HepG2 (cell line): ENCODE results near the gene RNPS1. TPM values are rescaled to one million over a fixed set of nuclear protein-coding genes. Genes with fewer than 3 reads are reported as not detected.

Experiments
- CAMTA2 ChIP-seq: sonication (generic); formaldehyde crosslinking; IDR thresholded peaks from 2 replicates; pipeline ENCODE4 v1.4.0; 2020; ENCODE audit warnings: mild to moderate bottlenecking, missing genetic modification reagents, borderline replicate concordance
- FOXP4 ChIP-seq: sonication (generic); formaldehyde crosslinking; IDR thresholded peaks from 2 replicates; pipeline ENCODE4 v1.4.0; 2020; ENCODE audit warnings: missing genetic modification reagents
- KLF6 ChIP-seq: IDR thresholded peaks from 2 replicates; pipeline ENCODE4 v1.8.0; 2016; ENCODE audit warnings: missing biosample characterization, missing genetic modification reagents
- MAF1 ChIP-seq: sonication (generic); formaldehyde crosslinking; IDR thresholded peaks from 2 replicates; pipeline ENCODE4 v1.5.0; 2020; ENCODE audit warnings: missing genetic modification reagents, borderline replicate concordance
- MZF1 ChIP-seq: sonication (generic); formaldehyde crosslinking; IDR thresholded peaks from 2 replicates; pipeline ENCODE4 v1.8.1; 2023; ENCODE audit warnings: mild to moderate bottlenecking, missing genetic modification reagents, borderline replicate concordance
- NR2C2 ChIP-seq: sonication (generic); formaldehyde crosslinking; IDR thresholded peaks from 2 replicates; pipeline ENCODE4 v1.4.0; 2020; ENCODE audit warnings: missing genetic modification reagents, mild to moderate bottlenecking, moderate library complexity, borderline replicate concordance
- PHF5A ChIP-seq: IDR thresholded peaks from one replicate; pipeline ENCODE4 v1.6.1; 2018; ENCODE audit warnings: low read depth, missing genetic modification reagents; ENCODE audit not compliant: unreplicated experiment
- SOX5 ChIP-seq: IDR thresholded peaks from 2 replicates; pipeline ENCODE4 v1.6.1; 2016; ENCODE audit warnings: borderline replicate concordance
- ZBTB2 ChIP-seq: sonication (generic); formaldehyde crosslinking; IDR thresholded peaks from 2 replicates; pipeline ENCODE4 v1.8.0; 2022; ENCODE audit warnings: low read depth, missing genetic modification reagents
- ZNF18 ChIP-seq: sonication (generic); formaldehyde crosslinking; IDR thresholded peaks from 2 replicates; pipeline ENCODE4 v1.8.0; 2022; ENCODE audit warnings: mild to moderate bottlenecking, missing genetic modification reagents; ENCODE audit not compliant: insufficient replicate concordance
- ZNF24 ChIP-seq: fragments of 450-650 bp; IDR thresholded peaks from 2 replicates; pipeline ENCODE4 v1.6.1; 2017; ENCODE audit warnings: antibody characterized with exemption, mild to moderate bottlenecking
- ZNF513 ChIP-seq: sonication (generic); formaldehyde crosslinking; conservative IDR thresholded peaks from 2 replicates; pipeline ENCODE4 v1.5.0; 2020; ENCODE audit warnings: missing genetic modification reagents
- ZNF678 ChIP-seq: sonication (generic); formaldehyde crosslinking; IDR thresholded peaks from 2 replicates; pipeline ENCODE4 v1.4.0; 2020; ENCODE audit warnings: mild to moderate bottlenecking, missing genetic modification reagents
- ZNF761 ChIP-seq: sonication (generic); formaldehyde crosslinking; conservative IDR thresholded peaks from 2 replicates; pipeline ENCODE4 v1.4.0; 2020; ENCODE audit warnings: mild to moderate bottlenecking, missing genetic modification reagents
- polyA plus RNA-seq, 8 experiments: library from polyadenylated mRNA; depleted of rRNA in 3 of 8; stranded (reverse) in 7 of 8; unstranded in 1 of 8; fragments of >200 nt; fragmentation: Illumina TruSeq in 4 of 8; extraction: Trizol in 4 of 8; gene quantifications; 2 replicates each; pipeline versions ENCODE4 v1.2.1 to v1.2.3, GENCODE V29; 2011 to 2016; ENCODE audit warnings: low read depth in 4 of 8, missing spikeins in 1 of 8, mixed read lengths in 1 of 8; ENCODE audit not compliant: insufficient read depth in 1 of 8
- total RNA-seq, 5 experiments: library from RNA; depleted of rRNA; stranded (reverse); fragments of >200 nt; fragmentation: Illumina TruSeq; extraction: Trizol; gene quantifications; 2 replicates each; pipeline ENCODE4 v1.2.3, GENCODE V29; 2016; ENCODE audit warnings: low read depth in 1 of 5
- TF ChIP-seq, protein P1 (sequence below): sonication (generic); formaldehyde crosslinking; conservative IDR thresholded peaks from 2 replicates; pipeline ENCODE4 v1.8.0; 2022; ENCODE audit warnings: mild to moderate bottlenecking, moderate library complexity, missing genetic modification reagents
- TF ChIP-seq, protein P2 (sequence below): IDR thresholded peaks from 2 replicates; pipeline ENCODE4 v1.6.1; 2016; ENCODE audit warnings: control low read depth
- TF ChIP-seq, protein P3 (sequence below): sonication (generic); IDR thresholded peaks from 2 replicates; pipeline ENCODE4 v1.6.1; 2016; ENCODE audit warnings: low read depth, borderline replicate concordance

RNPS1 gene
- total and polyA plus RNA-seq, 2 of the 13 experiments (the other 11 are each of a cell fraction or from before 2014, with no cell fraction given), result 126 to 133 TPM

DNA sequence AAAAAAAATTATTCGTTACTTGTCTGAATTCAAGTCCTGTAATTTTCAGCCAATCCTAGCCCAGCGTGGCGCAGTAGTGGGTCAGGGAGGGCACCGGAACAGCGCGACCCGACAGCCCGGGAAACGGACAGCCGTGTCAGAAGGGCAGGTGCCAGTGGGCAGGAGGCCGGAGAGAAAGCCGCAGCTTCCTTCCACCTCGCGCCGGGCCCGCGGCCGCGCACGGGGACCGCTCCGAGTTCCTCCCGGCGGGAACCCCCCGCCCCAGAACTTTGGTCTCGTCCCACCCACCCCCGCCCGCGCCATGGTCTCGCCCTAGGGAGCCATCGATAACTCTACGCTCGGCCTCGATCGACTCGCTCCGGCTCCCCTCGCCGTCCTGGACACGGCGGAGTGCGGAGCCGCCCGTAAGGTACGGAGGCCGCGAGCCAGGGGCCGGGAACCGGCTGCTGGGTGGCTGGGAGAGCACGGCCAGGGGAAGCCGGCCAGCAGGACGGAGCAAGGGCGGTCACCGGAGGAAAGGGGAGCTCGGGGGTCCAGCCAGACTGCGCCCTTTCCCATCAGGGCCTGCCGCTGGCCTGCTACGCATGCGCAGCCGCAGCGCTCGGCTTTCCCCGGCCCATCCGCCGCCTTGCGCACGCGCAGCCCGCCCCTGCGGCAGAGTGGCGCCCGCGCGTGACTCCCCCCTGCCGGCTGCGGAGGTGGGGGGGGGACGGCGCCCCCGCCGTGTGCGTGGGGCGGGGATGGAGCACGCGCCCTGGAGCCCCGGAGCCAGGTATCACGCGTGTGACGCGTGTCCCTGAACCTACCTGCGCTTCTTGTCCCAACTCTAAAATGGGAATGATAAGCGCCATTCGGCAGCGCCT lies 62.6 kb downstream of the RNPS1 start, which contains the start of gene MLST8 (continued):
- TF ChIP-seq ZNF18 (CRISPR knock-in tag), result peak; percentile 49
- no peak for TF ChIP-seq PHF5A (CRISPR knock-in tag)
- peak; percentile 67; the same call in 1 of the 2 replicates for TF ChIP-seq ZBTB2 (CRISPR knock-in tag)
- TF ChIP-seq MAF1, result no peak
- TF ChIP-seq ZNF24, result no peak
- no peak for TF ChIP-seq ZNF513
- TF ChIP-seq CAMTA2 (CRISPR knock-in tag), result peak; percentile 68; the same call in 1 of the 2 replicates
- no peak for TF ChIP-seq MZF1 (CRISPR knock-in tag)
- TF ChIP-seq, protein P1, sequence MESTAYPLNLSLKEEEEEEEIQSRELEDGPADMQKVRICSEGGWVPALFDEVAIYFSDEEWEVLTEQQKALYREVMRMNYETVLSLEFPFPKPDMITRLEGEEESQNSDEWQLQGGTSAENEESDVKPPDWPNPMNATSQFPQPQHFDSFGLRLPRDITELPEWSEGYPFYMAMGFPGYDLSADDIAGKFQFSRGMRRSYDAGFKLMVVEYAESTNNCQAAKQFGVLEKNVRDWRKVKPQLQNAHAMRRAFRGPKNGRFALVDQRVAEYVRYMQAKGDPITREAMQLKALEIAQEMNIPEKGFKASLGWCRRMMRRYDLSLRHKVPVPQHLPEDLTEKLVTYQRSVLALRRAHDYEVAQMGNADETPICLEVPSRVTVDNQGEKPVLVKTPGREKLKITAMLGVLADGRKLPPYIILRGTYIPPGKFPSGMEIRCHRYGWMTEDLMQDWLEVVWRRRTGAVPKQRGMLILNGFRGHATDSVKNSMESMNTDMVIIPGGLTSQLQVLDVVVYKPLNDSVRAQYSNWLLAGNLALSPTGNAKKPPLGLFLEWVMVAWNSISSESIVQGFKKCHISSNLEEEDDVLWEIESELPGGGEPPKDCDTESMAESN (CRISPR knock-in tag), result no peak; the same call in 1 of the 2 replicates
- no peak for TF ChIP-seq ZNF761 (CRISPR knock-in tag)
- TF ChIP-seq, protein P2, sequence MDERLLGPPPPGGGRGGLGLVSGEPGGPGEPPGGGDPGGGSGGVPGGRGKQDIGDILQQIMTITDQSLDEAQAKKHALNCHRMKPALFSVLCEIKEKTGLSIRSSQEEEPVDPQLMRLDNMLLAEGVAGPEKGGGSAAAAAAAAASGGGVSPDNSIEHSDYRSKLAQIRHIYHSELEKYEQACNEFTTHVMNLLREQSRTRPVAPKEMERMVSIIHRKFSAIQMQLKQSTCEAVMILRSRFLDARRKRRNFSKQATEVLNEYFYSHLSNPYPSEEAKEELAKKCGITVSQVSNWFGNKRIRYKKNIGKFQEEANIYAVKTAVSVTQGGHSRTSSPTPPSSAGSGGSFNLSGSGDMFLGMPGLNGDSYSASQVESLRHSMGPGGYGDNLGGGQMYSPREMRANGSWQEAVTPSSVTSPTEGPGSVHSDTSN (CRISPR knock-in tag), result no peak
- TF ChIP-seq NR2C2, result no peak
- TF ChIP-seq SOX5, result peak; percentile 5; the same call in 1 of the 2 replicates
- no peak; the same call in 1 of the 2 replicates for TF ChIP-seq FOXP4 (CRISPR knock-in tag)
- peak; percentile 82; the same call in 1 of the 2 replicates for TF ChIP-seq KLF6 (CRISPR knock-in tag)
- no peak for TF ChIP-seq ZNF678 (CRISPR knock-in tag)
- TF ChIP-seq, protein P3, sequence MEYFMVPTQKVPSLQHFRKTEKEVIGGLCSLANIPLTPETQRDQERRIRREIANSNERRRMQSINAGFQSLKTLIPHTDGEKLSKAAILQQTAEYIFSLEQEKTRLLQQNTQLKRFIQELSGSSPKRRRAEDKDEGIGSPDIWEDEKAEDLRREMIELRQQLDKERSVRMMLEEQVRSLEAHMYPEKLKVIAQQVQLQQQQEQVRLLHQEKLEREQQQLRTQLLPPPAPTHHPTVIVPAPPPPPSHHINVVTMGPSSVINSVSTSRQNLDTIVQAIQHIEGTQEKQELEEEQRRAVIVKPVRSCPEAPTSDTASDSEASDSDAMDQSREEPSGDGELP, result no peak
